Pancreas (tissue), 10 donors: ENCODE measurements around the gene FSTL4. TPM values are rescaled to one million over a fixed set of nuclear protein-coding genes. Genes with fewer than 3 reads are reported as not detected.

Source experiments
- ATAC-seq, 4 donors: fragments of 200-7000 bp; cut with Tn5 transposase; one replicate each; pipeline versions ENCODE4 v1.8.0 to v1.9.1; 2020; ENCODE audit warnings: mild to moderate bottlenecking in 4 of 4, moderate library complexity in 4 of 4
- DNase-seq, 6 donors: peaks; one replicate each; pipeline ENCODE4 v3.0.0-alpha.2; 2020
- FAIRE-seq: peaks from 2 replicates; lab custom pipeline; 2012; peaks lifted over from hg19 to GRCh38; lab: Jason Lieb, UNC
- H3K27ac ChIP-seq, 4 donors: fragments of 200-600 bp; sonication (generic); 1 replicate in 3 of 4; 2 replicates in 1 of 4; pipeline versions ENCODE4 v1.5.0 to v1.8.0; 2020
- H3K27me3 ChIP-seq, 4 donors: fragments of 200-600 bp; one replicate each; pipeline ENCODE4 v1.8.0; 2021
- H3K36me3 ChIP-seq, 3 donors: fragments of 200-600 bp; sonication (generic) in 1 of 3; one replicate each; pipeline versions ENCODE4 v1.5.0 to v1.8.0; 2020 to 2021
- H3K4me1 ChIP-seq, 3 donors: fragments of 200-600 bp; one replicate each; pipeline ENCODE4 v1.8.0; 2021
- H3K4me3 ChIP-seq, 4 donors: fragments of 200-600 bp; sonication (generic) in 2 of 4; one replicate each; pipeline versions ENCODE4 v1.5.0 to v1.8.0; 2020 to 2021
- H3K9me3 ChIP-seq, 4 donors: fragments of 200-600 bp; one replicate each; pipeline ENCODE4 v1.8.0; 2021
- WGBS, 2 donors: extraction: QIAGEN DNeasy Blood & Tissue Kit; methylation state at CpG; one replicate each; pipeline ENCODE4 v1.1.7; 2013; 5-methylcytosine and 5-hydroxymethylcytosine counted together
- intact Hi-C, 3 donors: fragments of 100-400 bp; cut with DNase I; formaldehyde crosslinking; loops; one replicate each; pipeline versions ENCODE4 v1.11.1 to v1.14.2; 2022
- polyA plus RNA-seq, 2 donors: library from polyadenylated mRNA; stranded (reverse); fragments of 200-250 nt; gene quantifications; one replicate each; pipeline ENCODE4 v1.2.3, GENCODE V29; 2013
- total RNA-seq, 6 donors: library from RNA; stranded (reverse); fragmentation: NEBNext Ultra II Directional in 4 of 6; extraction: Animal tissue kit (Norgen Biotek cat#: 25700) in 4 of 6; gene quantifications; one replicate each; pipeline versions ENCODE4 v1.2.1 to v1.2.4, GENCODE V29; 2021 to 2023
- TF ChIP-seq, protein P1 (sequence below), 4 donors: fragments of 200-600 bp; sonication (generic) in 3 of 4; IDR thresholded peaks; one replicate each; pipeline versions ENCODE4 v1.5.0 to v1.8.0; 2021; ENCODE audit warnings: antibody characterized with exemption in 4 of 4
- donor health status: healthy with polysubstance abuse.
- donor health status: DM: no; HTN: no; CAD: no; lungs with moderate emphysema.
- donor health status: DM: no; HTN: no; CAD: no.
- donor health status: control.
- donor health status: control.
- donor health status: Bipolar disorder and iron deficiency.
- donor health status: DM: yes; HTN: yes; CAD: no.
- donor health status: DM: no; HTN: no; CAD: no.
- donor health status: DM: no; HTN: no; CAD: no.
- donor health status: DM: yes; HTN: yes; CAD: no.

Gene FSTL4
- total and polyA plus RNA-seq, 8 donors, result 0.68 to 2.4 (median 1.4) TPM

DNA sequence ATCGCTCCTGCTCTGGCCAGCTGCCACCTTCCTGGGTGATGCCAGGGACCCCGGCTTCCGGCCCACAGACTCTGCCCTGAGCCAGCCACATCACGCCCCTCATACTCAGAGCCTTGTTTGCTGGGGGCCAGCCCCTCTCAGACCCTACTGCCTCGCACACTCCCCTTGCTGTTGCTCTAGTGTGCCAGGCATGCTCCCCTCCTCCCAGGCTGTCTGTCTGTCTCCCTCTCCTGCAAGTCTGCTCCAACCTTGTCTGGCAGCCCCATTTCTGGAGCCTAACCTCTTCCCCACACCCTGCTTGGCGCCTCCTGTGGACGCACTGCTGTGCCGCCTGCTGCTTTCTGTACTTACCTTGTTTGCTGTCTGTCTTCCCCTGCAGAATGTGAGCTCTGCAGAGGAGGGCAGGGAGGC is 375.8 kb downstream of the FSTL4 start:
- FAIRE-seq (no peak), DNase-seq (no peak), ATAC-seq (no peak)
- H3K4me3 ChIP-seq, result no peak overlapping the region
- 89 to 96% methylated on average over 8 of the region's 8 CpGs for WGBS, 2 donors
- no peaks in the 10 kb centered on the region for H3K27me3 ChIP-seq
- TF ChIP-seq, protein P1, sequence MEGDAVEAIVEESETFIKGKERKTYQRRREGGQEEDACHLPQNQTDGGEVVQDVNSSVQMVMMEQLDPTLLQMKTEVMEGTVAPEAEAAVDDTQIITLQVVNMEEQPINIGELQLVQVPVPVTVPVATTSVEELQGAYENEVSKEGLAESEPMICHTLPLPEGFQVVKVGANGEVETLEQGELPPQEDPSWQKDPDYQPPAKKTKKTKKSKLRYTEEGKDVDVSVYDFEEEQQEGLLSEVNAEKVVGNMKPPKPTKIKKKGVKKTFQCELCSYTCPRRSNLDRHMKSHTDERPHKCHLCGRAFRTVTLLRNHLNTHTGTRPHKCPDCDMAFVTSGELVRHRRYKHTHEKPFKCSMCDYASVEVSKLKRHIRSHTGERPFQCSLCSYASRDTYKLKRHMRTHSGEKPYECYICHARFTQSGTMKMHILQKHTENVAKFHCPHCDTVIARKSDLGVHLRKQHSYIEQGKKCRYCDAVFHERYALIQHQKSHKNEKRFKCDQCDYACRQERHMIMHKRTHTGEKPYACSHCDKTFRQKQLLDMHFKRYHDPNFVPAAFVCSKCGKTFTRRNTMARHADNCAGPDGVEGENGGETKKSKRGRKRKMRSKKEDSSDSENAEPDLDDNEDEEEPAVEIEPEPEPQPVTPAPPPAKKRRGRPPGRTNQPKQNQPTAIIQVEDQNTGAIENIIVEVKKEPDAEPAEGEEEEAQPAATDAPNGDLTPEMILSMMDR (IDR thresholded peaks at IDR 0.05), result no peak
- no peaks in the 10 kb centered on the region for H3K4me1 ChIP-seq
- no peak overlapping the region for H3K27ac ChIP-seq
- intact Hi-C loops, result no loop called here
- no peaks in the 10 kb centered on the region for H3K9me3 ChIP-seq
- H3K36me3 ChIP-seq, result no peaks in the 10 kb centered on the region

DNA sequence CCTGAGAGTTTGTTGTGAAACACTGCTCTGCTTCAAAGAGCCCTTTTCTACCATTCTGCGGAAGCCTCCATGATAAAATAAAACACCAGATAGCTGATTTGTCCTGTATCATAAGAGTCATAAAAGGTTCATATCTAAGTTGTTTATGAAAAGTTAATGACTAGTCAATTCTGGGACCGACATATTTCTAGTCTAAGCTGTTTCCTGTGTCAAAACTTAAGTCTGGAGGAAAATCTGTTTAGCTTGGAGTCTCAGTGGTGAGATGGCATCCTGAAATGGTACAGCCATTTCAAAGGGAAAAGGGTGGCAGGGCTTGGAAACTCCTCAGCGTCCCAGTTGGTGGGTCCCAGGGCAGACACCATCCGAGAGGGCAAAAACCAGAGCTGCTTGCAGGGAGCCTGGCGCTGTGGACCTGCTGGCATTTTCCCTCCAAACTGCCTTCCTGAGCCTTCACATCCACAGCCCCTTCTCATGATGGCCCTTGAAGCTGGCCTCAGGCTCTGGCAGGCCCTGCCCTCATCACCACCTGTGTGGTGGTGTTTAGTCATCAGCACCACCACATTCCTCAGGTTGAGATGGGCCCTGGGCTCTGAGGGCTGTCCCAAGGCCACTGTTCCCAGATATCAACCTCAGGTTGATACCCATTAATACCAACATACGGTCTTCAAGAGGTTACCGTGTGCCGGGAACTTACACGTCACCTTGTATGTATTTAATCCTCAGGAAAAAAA is 376.5 kb downstream of the FSTL4 start:
- Histone ChIP-seq H3K4me3 (no peak overlapping the region), H3K4me1 (no peaks in the 10 kb centered on the region), H3K9me3 (no peaks in the 10 kb centered on the region), H3K27me3 (no peaks in the 10 kb centered on the region), H3K27ac (no peak overlapping the region), H3K36me3 (no peaks in the 10 kb centered on the region)
- DNase-seq, result no peak
- no peak for ATAC-seq
- no peak for FAIRE-seq
- TF ChIP-seq, protein P1 (IDR thresholded peaks at IDR 0.05), result no peak
- intact Hi-C loops, result no loop called here
- 88 to 91% methylated on average over 9 of the region's 9 CpGs for WGBS, 2 donors

GRCh38 chr5:133234911-133235310 is 377.4 kb downstream of the FSTL4 start:
- no peaks in the 10 kb centered on the region for H3K9me3 ChIP-seq
- ATAC-seq (no peak), DNase-seq (peak in 1 of 6 donors; percentile 23), FAIRE-seq (no peak)
- no peak overlapping the region for H3K4me3 ChIP-seq
- no peak overlapping the region for H3K27ac ChIP-seq
- no peaks in the 10 kb centered on the region for H3K4me1 ChIP-seq
- H3K36me3 ChIP-seq, result no peaks in the 10 kb centered on the region
- no peaks in the 10 kb centered on the region for H3K27me3 ChIP-seq
- TF ChIP-seq, protein P1 (IDR thresholded peaks at IDR 0.05), result no peak
- 88 to 97% methylated on average over 6 of the region's 6 CpGs for WGBS, 2 donors
- intact Hi-C loops, result no loop called here

- intact Hi-C loops, result no loop called here
- TF ChIP-seq, protein P1 (IDR thresholded peaks at IDR 0.05), result no peak
- H3K4me1 ChIP-seq, result no peaks in the 10 kb centered on the region
- ATAC-seq (no peak), DNase-seq (peak in 1 of 6 donors; percentile 6), FAIRE-seq (no peak)
- H3K27ac ChIP-seq, result no peak overlapping the region
- 77 to 78% methylated on average over 3 of the region's 3 CpGs for WGBS, 2 donors
- no peaks in the 10 kb centered on the region for H3K36me3 ChIP-seq
- no peaks in the 10 kb centered on the region for H3K9me3 ChIP-seq
- H3K4me3 ChIP-seq, result no peak overlapping the region
- H3K27me3 ChIP-seq, result no peaks in the 10 kb centered on the region
Measured at GRCh38 chr5:133234273-133234672, 378.1 kb downstream of the FSTL4 start.

DNA sequence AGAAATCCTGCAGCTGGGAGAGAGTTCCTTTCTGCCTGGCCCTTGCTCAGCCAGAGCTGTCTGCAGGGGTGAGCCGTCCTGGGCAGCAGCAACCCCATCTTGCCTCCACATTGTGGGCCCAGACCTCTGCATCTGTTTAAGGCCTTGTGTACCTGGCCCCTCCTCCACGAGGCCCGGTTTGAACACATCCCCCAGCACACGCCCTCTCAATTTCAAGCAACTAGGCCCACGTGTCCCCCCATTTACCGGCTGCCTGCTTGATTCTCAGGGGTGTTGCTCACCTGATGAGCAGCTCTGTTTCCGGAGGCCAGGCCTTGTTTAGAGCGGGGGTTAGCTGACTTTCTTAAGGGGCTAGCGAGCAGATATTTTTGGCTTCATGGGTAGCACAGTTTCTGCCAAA is 378.7 kb downstream of the FSTL4 start:
- 85 to 90% methylated on average over 9 of the region's 9 CpGs for WGBS, 2 donors

More for the DNA sequence above, 378.7 kb downstream of the FSTL4 start:
- ATAC-seq, result no peak
- Histone ChIP-seq H3K36me3 (no peaks in the 10 kb centered on the region), H3K4me1 (no peaks in the 10 kb centered on the region), H3K9me3 (no peaks in the 10 kb centered on the region), H3K27me3 (no peaks in the 10 kb centered on the region), H3K4me3 (no peak overlapping the region), H3K27ac (no peak overlapping the region)
- peak in 1 of 6 donors; percentile 18 for DNase-seq
- no peak for FAIRE-seq
- TF ChIP-seq, protein P1 (IDR thresholded peaks at IDR 0.05), result no peak
- intact Hi-C loops, result no loop called here
